ENCODE results near the gene TSPAN11. TPM values are rescaled to one million over a fixed set of nuclear protein-coding genes. Genes with fewer than 3 reads are reported as not detected.

The TSPAN11 gene
- total RNA-seq, result 2.3 and 19.0 TPM in 2 replicates

DNA sequence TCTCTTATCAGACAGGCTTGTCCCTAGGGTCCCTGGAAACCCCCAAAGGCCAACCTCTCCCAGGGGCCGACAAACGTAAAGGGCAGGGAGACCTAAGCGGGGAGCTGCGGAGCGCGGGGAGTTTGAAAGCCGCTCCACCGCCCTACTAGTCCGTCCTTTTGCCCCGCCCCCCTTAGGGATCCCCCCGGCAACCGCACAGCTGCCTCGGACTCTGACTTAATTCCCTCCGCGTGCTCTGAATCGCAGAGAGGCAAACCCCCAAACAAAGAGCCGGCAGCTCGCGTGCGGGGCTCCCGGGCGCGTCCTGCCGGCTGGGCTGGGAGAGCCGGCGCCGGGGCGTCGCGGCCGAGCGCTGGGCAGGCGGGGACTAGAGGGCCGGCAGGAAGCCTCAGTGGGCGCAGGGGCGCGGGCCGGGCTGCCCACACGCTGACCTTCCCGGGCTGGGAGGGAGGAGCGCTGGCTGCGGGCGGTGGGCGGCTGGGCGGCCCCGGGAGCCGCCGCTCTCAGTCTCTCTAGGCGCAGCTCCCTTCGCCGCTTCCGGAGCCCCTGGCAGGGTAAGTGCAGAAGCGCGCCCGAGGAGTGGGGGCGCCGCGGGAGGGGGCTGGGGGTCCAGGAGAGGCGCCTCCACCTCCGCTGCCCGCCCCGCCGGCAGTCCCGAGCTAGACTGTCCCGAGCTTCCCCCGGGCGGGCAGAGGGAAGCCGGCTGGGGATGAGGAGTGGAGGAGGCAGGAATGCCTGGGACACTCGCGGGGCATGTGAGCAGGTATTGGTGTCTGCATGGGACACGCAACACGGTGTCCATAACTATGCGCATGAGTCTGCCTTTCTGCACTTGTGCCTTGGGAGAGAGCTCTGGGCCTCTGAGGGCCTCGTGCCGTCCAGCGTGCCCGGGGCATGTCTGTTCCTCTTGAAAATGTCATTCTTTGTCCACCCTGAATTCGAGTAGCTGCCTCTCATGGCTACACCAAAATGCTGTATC lies at the start of gene TSPAN11:
Gene TSPAN11 (plus strand): TSS at position 506 of the 979 bp plus-strand sequence. CDS start 27,244 bp downstream, outside the sequence.

Other genes with a start within 250 kb of the TSPAN11 start
- gene IPO8, start 230.9 kb upstream of the TSPAN11 start, total RNA-seq, result 30.9 and 84.6 TPM in 2 replicates
- gene CAPRIN2, start 171.8 kb upstream of the TSPAN11 start, total RNA-seq, result 6.2 and 13.2 TPM in 2 replicates
- gene DDX11, start 147.1 kb downstream of the TSPAN11 start, total RNA-seq, result 16.4 and 29.6 TPM in 2 replicates

Data from bladder microvascular endothelial cell (primary cell).